Ovary (tissue), 9 donors: ENCODE measurements around the gene AGPAT1. TPM values are rescaled to one million over a fixed set of nuclear protein-coding genes. Genes with fewer than 3 reads are reported as not detected.
"Not testable (repeated sequence)": the region's sequence is repeated elsewhere in the genome, so short reads cannot be mapped to it uniquely, and the experiment has no call there.

Source experiments
- DNase-seq, 5 donors: peaks; one replicate each; pipeline ENCODE4 v3.0.0-alpha.2; 2019 to 2020
- H3K27ac ChIP-seq, 2 donors: fragments of 200-600 bp; one replicate each; pipeline versions ENCODE4 v1.5.1 to v1.8.0; 2019 to 2022
- H3K27me3 ChIP-seq: fragments of 200-600 bp; one replicate; pipeline ENCODE4 v1.8.0; 2022
- H3K36me3 ChIP-seq: fragments of 200-600 bp; sonication (generic); one replicate; pipeline ENCODE4 v1.5.1; 2019
- H3K4me1 ChIP-seq: one replicate; pipeline ENCODE4 v1.8.1; 2013; ENCODE audit warnings: mild to moderate bottlenecking, moderate library complexity; ENCODE audit not compliant: insufficient read depth
- H3K4me3 ChIP-seq: fragments of 200-600 bp; sonication (generic); one replicate; pipeline ENCODE4 v1.5.1; 2017
- H3K9me3 ChIP-seq, 2 donors: fragments of 200-600 bp in 1 of 2; sonication (generic) in 1 of 2; one replicate each; pipeline versions ENCODE4 v1.5.1 to v1.8.1; 2013 to 2019; ENCODE audit warnings: mild to moderate bottlenecking in 1 of 2, moderate library complexity in 1 of 2
- EP300 ChIP-seq: sonication (generic); formaldehyde crosslinking; IDR thresholded peaks from one replicate; pipeline ENCODE4 v1.6.1; 2017; ENCODE audit warnings: antibody characterized with exemption
- POLR2A ChIP-seq: fragments of 450-650 bp; IDR thresholded peaks from one replicate; pipeline ENCODE4 v1.6.1; 2017; ENCODE audit warnings: antibody characterized with exemption, mild to moderate bottlenecking, moderate library complexity
- WGBS, 3 donors: extraction: QIAGEN DNeasy Blood & Tissue Kit in 1 of 3; methylation state at CpG; one replicate each; pipeline versions ENCODE4 v1.1.5 to v1.1.7; 2013 to 2017; 5-methylcytosine and 5-hydroxymethylcytosine counted together
- intact Hi-C, 4 donors: fragments of 100-400 bp; cut with DNase I; formaldehyde crosslinking; loops; one replicate each; pipeline versions ENCODE4 v1.11.0 to v1.15.1; 2022 to 2023
- polyA plus RNA-seq, 2 donors: library from polyadenylated mRNA; stranded (reverse); fragments of 200-250 nt in 1 of 2; fragments of 350-450 nt in 1 of 2; fragmentation: Illumina TruSeq in 1 of 2; extraction: RNeasy Lipid Tissue Mini Kit (QIAGEN cat#74804) in 1 of 2; gene quantifications; one replicate each; pipeline ENCODE4 v1.2.3, GENCODE V29; 2013 to 2014
- total RNA-seq, 7 donors: library from RNA; depleted of rRNA in 2 of 7; stranded (reverse); fragments of >200 nt in 2 of 7; fragmentation: NEBNext Ultra II Directional in 3 of 7; extraction: Animal tissue kit (Norgen Biotek cat#: 25700) in 3 of 7; gene quantifications; one replicate each; pipeline versions ENCODE4 v1.1.0 to v1.2.4, GENCODE V29; 2016 to 2023
- TF ChIP-seq, protein P1 (sequence below), 3 donors: fragments of 450-650 bp in 2 of 3; fragments of 200-600 bp in 1 of 3; IDR thresholded peaks; one replicate each; pipeline versions ENCODE4 v1.5.1 to v1.8.0; 2016 to 2022; ENCODE audit warnings: antibody characterized with exemption in 3 of 3, mild to moderate bottlenecking in 1 of 3
- donor health status: DM: no; HTN: no; CAD: no; lungs with moderate emphysema.
- donor health status: DM: no; HTN: no; CAD: no.
- donor health status: Bipolar disorder and iron deficiency.
- donor health status: DM: yes; HTN: yes; CAD: no.
- donor health status: DM: no; HTN: no; CAD: no.
- donor health status: DM: yes; HTN: yes; CAD: no.

Gene AGPAT1
- total and polyA plus RNA-seq, 9 donors, result 29.6 to 82.4 (median 60.6) TPM

- peaks cover 3% of the 10 kb centered on the region for H3K4me1 ChIP-seq
- no peaks in the 10 kb centered on the region for H3K36me3 ChIP-seq
- peak in 4 of 5 donors; percentile 61 to 73 (median 64) for DNase-seq
- H3K27me3 ChIP-seq, result no peaks in the 10 kb centered on the region
- H3K27ac ChIP-seq, result no peak overlapping the region
- TF ChIP-seq EP300, result no peak
- no peak for TF ChIP-seq POLR2A
- TF ChIP-seq, protein P1, sequence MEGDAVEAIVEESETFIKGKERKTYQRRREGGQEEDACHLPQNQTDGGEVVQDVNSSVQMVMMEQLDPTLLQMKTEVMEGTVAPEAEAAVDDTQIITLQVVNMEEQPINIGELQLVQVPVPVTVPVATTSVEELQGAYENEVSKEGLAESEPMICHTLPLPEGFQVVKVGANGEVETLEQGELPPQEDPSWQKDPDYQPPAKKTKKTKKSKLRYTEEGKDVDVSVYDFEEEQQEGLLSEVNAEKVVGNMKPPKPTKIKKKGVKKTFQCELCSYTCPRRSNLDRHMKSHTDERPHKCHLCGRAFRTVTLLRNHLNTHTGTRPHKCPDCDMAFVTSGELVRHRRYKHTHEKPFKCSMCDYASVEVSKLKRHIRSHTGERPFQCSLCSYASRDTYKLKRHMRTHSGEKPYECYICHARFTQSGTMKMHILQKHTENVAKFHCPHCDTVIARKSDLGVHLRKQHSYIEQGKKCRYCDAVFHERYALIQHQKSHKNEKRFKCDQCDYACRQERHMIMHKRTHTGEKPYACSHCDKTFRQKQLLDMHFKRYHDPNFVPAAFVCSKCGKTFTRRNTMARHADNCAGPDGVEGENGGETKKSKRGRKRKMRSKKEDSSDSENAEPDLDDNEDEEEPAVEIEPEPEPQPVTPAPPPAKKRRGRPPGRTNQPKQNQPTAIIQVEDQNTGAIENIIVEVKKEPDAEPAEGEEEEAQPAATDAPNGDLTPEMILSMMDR (IDR thresholded peaks at IDR 0.05), result no peak
- intact Hi-C loops, result no loop called here
- whole genome bisulfite sequencing, 3 donors, result 67 to 73% (median 71%) methylated on average over 39 of the region's 39 CpGs
- H3K4me3 ChIP-seq, result no peak overlapping the region
- no peaks in the 10 kb centered on the region for H3K9me3 ChIP-seq
These were observed 27.4 kb downstream of the AGPAT1 start for GRCh38 chr6:32148289-32149091.

GRCh38 chr6:32147401-32148132 lies 28.3 kb downstream of the AGPAT1 start:
- no peak for DNase-seq
- Histone ChIP-seq H3K27me3 (no peaks in the 10 kb centered on the region), H3K4me1 (peaks cover 3% of the 10 kb centered on the region), H3K27ac (no peak overlapping the region), H3K36me3 (no peaks in the 10 kb centered on the region), H3K9me3 (no peaks in the 10 kb centered on the region), H3K4me3 (no peak overlapping the region)
- TF ChIP-seq POLR2A, result no peak
- TF ChIP-seq EP300, result no peak
- TF ChIP-seq, protein P1 (IDR thresholded peaks at IDR 0.05), result no peak
- 85 to 94% (median 89%) methylated on average over 4 of the region's 4 CpGs for WGBS, 3 donors
- intact Hi-C loops, result no loop called here

GRCh38 chr6:32146687-32147086 lies 29.2 kb downstream of the AGPAT1 start:
- Histone ChIP-seq H3K4me3 (no peak overlapping the region), H3K9me3 (no peaks in the 10 kb centered on the region), H3K27ac (peak overlapping the region in 1 of 2 donors; percentile 32), H3K27me3 (no peaks in the 10 kb centered on the region), H3K4me1 (no peaks in the 10 kb centered on the region), H3K36me3 (no peaks in the 10 kb centered on the region)
- DNase-seq, result no peak
- intact Hi-C loops, result no loop called here
- WGBS, 3 donors, result 17 to 20% (median 19%) methylated on average over 4 of the region's 4 CpGs
- no peak for TF ChIP-seq POLR2A
- no peak for TF ChIP-seq EP300
- TF ChIP-seq, protein P1 (IDR thresholded peaks at IDR 0.05), result no peak

GRCh38 chr6:32146287-32146686 lies 29.6 kb downstream of the AGPAT1 start:
- no peaks in the 10 kb centered on the region for H3K27me3 ChIP-seq
- intact Hi-C loops, result no loop called here
- no peaks in the 10 kb centered on the region for H3K9me3 ChIP-seq
- DNase-seq, result no peak
- TF ChIP-seq POLR2A (no peak), EP300 (no peak)
- TF ChIP-seq, protein P1 (IDR thresholded peaks at IDR 0.05), result no peak
- H3K36me3 ChIP-seq, result no peaks in the 10 kb centered on the region
- peak overlapping the region in 1 of 2 donors; percentile 32 for H3K27ac ChIP-seq
- H3K4me3 ChIP-seq, result no peak overlapping the region
- H3K4me1 ChIP-seq, result no peaks in the 10 kb centered on the region
- WGBS, 3 donors, result 10 to 34% (median 21%) methylated on average over 1 of the region's 1 CpG

GRCh38 chr6:32144238-32144637 lies 31.6 kb downstream of the AGPAT1 start:
- H3K4me1 ChIP-seq, DNase-seq, H3K27me3 ChIP-seq, H3K27ac ChIP-seq, intact Hi-C loops, H3K9me3 ChIP-seq, H3K4me3 ChIP-seq, H3K36me3 ChIP-seq: not testable (repeated sequence)
- WGBS, 3 donors, result 57 to 68% (median 66%) methylated on average over 7 of the region's 7 CpGs
